ENCODE results near the gene NBEAL1. TPM values are rescaled to one million over a fixed set of nuclear protein-coding genes. Genes with fewer than 3 reads are reported as not detected.
"Not testable (repeated sequence)": the region's sequence is repeated elsewhere in the genome, so short reads cannot be mapped to it uniquely, and the experiment has no call there.

Gene NBEAL1
- polyA plus RNA-seq, 1 donor (not counting 4 experiments of a cell fraction or from before 2014, with no cell fraction given) = 14.7 TPM

DNA sequence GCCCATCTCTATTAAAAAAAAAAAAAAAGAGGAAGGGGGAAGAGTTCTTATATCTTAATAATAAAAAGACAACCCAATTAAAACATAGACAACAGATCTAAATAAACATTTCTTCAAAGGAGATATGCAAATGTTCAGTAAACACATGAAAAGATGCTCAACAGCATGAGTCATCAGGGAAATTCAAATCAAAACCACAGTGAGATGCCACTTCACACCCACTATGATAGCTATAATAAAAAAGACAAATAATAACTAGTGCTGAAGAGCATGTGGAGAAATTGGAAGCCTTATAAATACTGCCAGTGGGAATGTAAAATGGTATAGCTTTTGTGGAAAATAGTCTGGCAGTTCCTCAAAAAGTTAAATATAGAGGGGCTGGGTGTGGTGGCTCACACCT lies 162.7 kb downstream of the NBEAL1 start:
- H3K27me3 ChIP-seq (ENCODE audit: control insufficient read depth, extremely low read depth, insufficient read depth, low read length) = no peaks in the 10 kb centered on the region
- H3K4me1 ChIP-seq (ENCODE audit: control insufficient read depth, extremely low read depth, insufficient read depth, low read length) = no peaks in the 10 kb centered on the region
- no peak for FAIRE-seq
- H4K20me1 ChIP-seq (ENCODE audit: control insufficient read depth, extremely low read depth, insufficient read depth, low read length) = no peaks in the 10 kb centered on the region
- no peak overlapping the region for H2AFZ ChIP-seq (ENCODE audit: control insufficient read depth, low read length)
- H3K4me3 ChIP-seq (ENCODE audit: control insufficient read depth in 2 of 3, extremely low read depth in 1 of 3, insufficient read depth in 2 of 3, low read depth in 1 of 3, low read length in 3 of 3) = no peak overlapping the region
- TF ChIP-seq, protein P1, sequence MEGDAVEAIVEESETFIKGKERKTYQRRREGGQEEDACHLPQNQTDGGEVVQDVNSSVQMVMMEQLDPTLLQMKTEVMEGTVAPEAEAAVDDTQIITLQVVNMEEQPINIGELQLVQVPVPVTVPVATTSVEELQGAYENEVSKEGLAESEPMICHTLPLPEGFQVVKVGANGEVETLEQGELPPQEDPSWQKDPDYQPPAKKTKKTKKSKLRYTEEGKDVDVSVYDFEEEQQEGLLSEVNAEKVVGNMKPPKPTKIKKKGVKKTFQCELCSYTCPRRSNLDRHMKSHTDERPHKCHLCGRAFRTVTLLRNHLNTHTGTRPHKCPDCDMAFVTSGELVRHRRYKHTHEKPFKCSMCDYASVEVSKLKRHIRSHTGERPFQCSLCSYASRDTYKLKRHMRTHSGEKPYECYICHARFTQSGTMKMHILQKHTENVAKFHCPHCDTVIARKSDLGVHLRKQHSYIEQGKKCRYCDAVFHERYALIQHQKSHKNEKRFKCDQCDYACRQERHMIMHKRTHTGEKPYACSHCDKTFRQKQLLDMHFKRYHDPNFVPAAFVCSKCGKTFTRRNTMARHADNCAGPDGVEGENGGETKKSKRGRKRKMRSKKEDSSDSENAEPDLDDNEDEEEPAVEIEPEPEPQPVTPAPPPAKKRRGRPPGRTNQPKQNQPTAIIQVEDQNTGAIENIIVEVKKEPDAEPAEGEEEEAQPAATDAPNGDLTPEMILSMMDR (optimal IDR thresholded peaks at IDR 0.05 in 1 of 3, IDR thresholded peaks at IDR 0.05 in 1 of 3, conservative IDR thresholded peaks at IDR 0.05 in 1 of 3; ENCODE audit: extremely low read depth in 1 of 3, insufficient read depth in 2 of 3, low read length in 3 of 3) = no peak
- no peak for TF ChIP-seq EZH2 (IDR thresholded peaks at IDR 0.05; ENCODE audit: low read length)
- H3K79me2 ChIP-seq (ENCODE audit: control insufficient read depth, insufficient read depth, low read length) = no peaks in the 10 kb centered on the region
- H3K27ac ChIP-seq (ENCODE audit: control insufficient read depth, insufficient read depth, low read length) = no peak overlapping the region
- no peak for DNase-seq (ENCODE audit: low read depth, low spot score)
- H3K9me1 ChIP-seq (ENCODE audit: control insufficient read depth, extremely low read depth, insufficient read depth, low read length) = no peaks in the 10 kb centered on the region
- no peak overlapping the region for H3K9ac ChIP-seq (ENCODE audit: control insufficient read depth, extremely low read depth, insufficient read depth, low read length)
- no peaks in the 10 kb centered on the region for H3K9me3 ChIP-seq (ENCODE audit: control insufficient read depth, low read depth, low read length)
- peaks cover 3 to 10% of the 10 kb centered on the region in 2 experiments for H3K36me3 ChIP-seq (ENCODE audit: control insufficient read depth in 2 of 2, extremely low read depth in 1 of 2, insufficient read depth in 2 of 2, low read length in 2 of 2)
- H3K4me2 ChIP-seq (ENCODE audit: control insufficient read depth, extremely low read depth, insufficient read depth, low read depth, low read length) = no peak overlapping the region
- dilution Hi-C loops (cut with MboI; ENCODE audit: extremely low pct_ligation_motif_present, low sequenced_read_pairs) = no loop called here

DNA sequence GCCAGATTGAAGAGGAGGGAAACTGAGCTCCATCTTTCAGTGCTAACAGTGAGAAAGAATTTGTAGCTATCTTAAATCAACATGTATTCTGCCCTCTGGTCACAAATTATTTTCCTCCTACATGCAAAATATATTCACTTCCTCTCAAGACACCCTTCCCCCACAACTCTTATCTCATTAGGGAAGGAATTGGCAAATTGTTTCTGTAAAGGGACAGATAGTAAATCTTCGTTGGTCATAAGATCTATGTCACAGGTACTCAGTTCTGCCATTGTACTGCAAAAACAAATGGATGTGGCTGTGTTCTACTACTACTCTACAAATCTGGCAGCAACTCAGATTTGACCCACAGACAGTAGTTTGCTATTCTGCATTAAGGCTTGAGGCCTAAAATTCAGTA lies 171.2 kb downstream of the NBEAL1 start:
- H3K27ac ChIP-seq (ENCODE audit: control insufficient read depth, insufficient read depth, low read length) = no peak overlapping the region
- no peaks in the 10 kb centered on the region for H3K9me3 ChIP-seq (ENCODE audit: control insufficient read depth, low read depth, low read length)
- no peak overlapping the region for H3K9ac ChIP-seq (ENCODE audit: control insufficient read depth, extremely low read depth, insufficient read depth, low read length)
- no peaks in the 10 kb centered on the region for H4K20me1 ChIP-seq (ENCODE audit: control insufficient read depth, extremely low read depth, insufficient read depth, low read length)
- dilution Hi-C loops (cut with MboI; ENCODE audit: extremely low pct_ligation_motif_present, low sequenced_read_pairs) = no loop called here
- no peaks in the 10 kb centered on the region for H3K27me3 ChIP-seq (ENCODE audit: control insufficient read depth, extremely low read depth, insufficient read depth, low read length)
- H3K4me3 ChIP-seq (ENCODE audit: control insufficient read depth in 2 of 3, extremely low read depth in 1 of 3, insufficient read depth in 2 of 3, low read depth in 1 of 3, low read length in 3 of 3) = no peak overlapping the region
- H3K9me1 ChIP-seq (ENCODE audit: control insufficient read depth, extremely low read depth, insufficient read depth, low read length) = no peaks in the 10 kb centered on the region
- FAIRE-seq (no peak), DNase-seq (ENCODE audit: low read depth, low spot score) (no peak)
- no peaks in the 10 kb centered on the region for H3K79me2 ChIP-seq (ENCODE audit: control insufficient read depth, insufficient read depth, low read length)
- TF ChIP-seq, protein P1 (optimal IDR thresholded peaks at IDR 0.05 in 1 of 3, IDR thresholded peaks at IDR 0.05 in 1 of 3, conservative IDR thresholded peaks at IDR 0.05 in 1 of 3; ENCODE audit: extremely low read depth in 1 of 3, insufficient read depth in 2 of 3, low read length in 3 of 3) = no peak
- H2AFZ ChIP-seq (ENCODE audit: control insufficient read depth, low read length) = no peak overlapping the region
- no peak overlapping the region for H3K4me2 ChIP-seq (ENCODE audit: control insufficient read depth, extremely low read depth, insufficient read depth, low read depth, low read length)
- peaks cover 5 to 9% of the 10 kb centered on the region in 2 experiments for H3K36me3 ChIP-seq (ENCODE audit: control insufficient read depth in 2 of 2, extremely low read depth in 1 of 2, insufficient read depth in 2 of 2, low read length in 2 of 2)
- no peaks in the 10 kb centered on the region for H3K4me1 ChIP-seq (ENCODE audit: control insufficient read depth, extremely low read depth, insufficient read depth, low read length)

DNA sequence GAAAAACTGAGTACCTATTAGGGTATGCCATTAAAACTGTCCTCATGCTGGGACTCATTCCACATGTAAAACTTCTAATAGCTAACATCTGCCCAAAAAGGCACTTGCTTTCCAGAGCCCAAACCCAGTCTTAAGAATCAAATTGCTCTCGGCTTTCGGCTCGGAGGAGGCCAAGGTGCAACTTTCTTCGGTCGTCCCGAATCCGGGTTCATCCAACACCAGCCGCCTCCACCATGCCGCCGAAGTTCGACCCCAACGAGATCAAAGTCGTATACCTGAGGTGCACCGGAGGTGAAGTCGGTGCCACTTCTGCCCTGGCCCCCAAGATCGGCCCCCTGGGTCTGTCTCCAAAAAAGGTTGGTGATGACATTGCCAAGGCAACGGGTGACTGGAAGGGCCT lies 175.9 kb downstream of the NBEAL1 start:
- H2AFZ ChIP-seq (ENCODE audit: control insufficient read depth, low read length); dilution Hi-C loops (cut with MboI; ENCODE audit: extremely low pct_ligation_motif_present, low sequenced_read_pairs); FAIRE-seq; DNase-seq (ENCODE audit: low read depth, low spot score); H3K27me3 ChIP-seq (ENCODE audit: control insufficient read depth, extremely low read depth, insufficient read depth, low read length); H3K9me1 ChIP-seq (ENCODE audit: control insufficient read depth, extremely low read depth, insufficient read depth, low read length); H3K4me1 ChIP-seq (ENCODE audit: control insufficient read depth, extremely low read depth, insufficient read depth, low read length); H4K20me1 ChIP-seq (ENCODE audit: control insufficient read depth, extremely low read depth, insufficient read depth, low read length); H3K4me2 ChIP-seq (ENCODE audit: control insufficient read depth, extremely low read depth, insufficient read depth, low read depth, low read length); H3K4me3 ChIP-seq (ENCODE audit: control insufficient read depth in 2 of 3, extremely low read depth in 1 of 3, insufficient read depth in 2 of 3, low read depth in 1 of 3, low read length in 3 of 3); H3K79me2 ChIP-seq (ENCODE audit: control insufficient read depth, insufficient read depth, low read length); H3K27ac ChIP-seq (ENCODE audit: control insufficient read depth, insufficient read depth, low read length); H3K36me3 ChIP-seq (ENCODE audit: control insufficient read depth in 2 of 2, extremely low read depth in 1 of 2, insufficient read depth in 2 of 2, low read length in 2 of 2); H3K9ac ChIP-seq (ENCODE audit: control insufficient read depth, extremely low read depth, insufficient read depth, low read length); H3K9me3 ChIP-seq (ENCODE audit: control insufficient read depth, low read depth, low read length): not testable (repeated sequence)

DNA sequence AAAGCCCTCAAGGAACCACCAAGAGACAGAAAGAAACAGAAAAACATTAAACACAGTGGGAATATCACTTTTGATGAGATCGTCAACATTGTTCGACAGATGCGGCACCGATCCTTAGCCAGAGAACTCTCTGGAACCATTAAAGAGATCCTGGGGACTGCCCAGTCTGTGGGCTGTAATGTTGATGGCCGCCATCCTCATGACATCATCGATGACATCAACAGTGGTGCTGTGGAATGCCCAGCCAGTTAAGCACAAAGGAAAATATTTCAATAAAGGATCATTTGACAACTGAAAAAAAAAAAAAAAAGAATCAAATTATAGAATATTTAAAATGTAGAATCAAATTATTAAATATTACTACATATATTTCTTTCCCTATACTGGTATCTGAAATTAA lies 176.4 kb downstream of the NBEAL1 start:
- H3K4me3 ChIP-seq (ENCODE audit: control insufficient read depth in 2 of 3, extremely low read depth in 1 of 3, insufficient read depth in 2 of 3, low read depth in 1 of 3, low read length in 3 of 3); dilution Hi-C loops (cut with MboI; ENCODE audit: extremely low pct_ligation_motif_present, low sequenced_read_pairs); H3K4me1 ChIP-seq (ENCODE audit: control insufficient read depth, extremely low read depth, insufficient read depth, low read length); H4K20me1 ChIP-seq (ENCODE audit: control insufficient read depth, extremely low read depth, insufficient read depth, low read length); H3K79me2 ChIP-seq (ENCODE audit: control insufficient read depth, insufficient read depth, low read length); H3K27ac ChIP-seq (ENCODE audit: control insufficient read depth, insufficient read depth, low read length); DNase-seq (ENCODE audit: low read depth, low spot score); H3K27me3 ChIP-seq (ENCODE audit: control insufficient read depth, extremely low read depth, insufficient read depth, low read length); FAIRE-seq; H3K9me3 ChIP-seq (ENCODE audit: control insufficient read depth, low read depth, low read length); H3K4me2 ChIP-seq (ENCODE audit: control insufficient read depth, extremely low read depth, insufficient read depth, low read depth, low read length); H2AFZ ChIP-seq (ENCODE audit: control insufficient read depth, low read length); H3K9ac ChIP-seq (ENCODE audit: control insufficient read depth, extremely low read depth, insufficient read depth, low read length); H3K9me1 ChIP-seq (ENCODE audit: control insufficient read depth, extremely low read depth, insufficient read depth, low read length): not testable (repeated sequence)
- peaks cover 8 to 11% of the 10 kb centered on the region in 2 experiments for H3K36me3 ChIP-seq (ENCODE audit: control insufficient read depth in 2 of 2, extremely low read depth in 1 of 2, insufficient read depth in 2 of 2, low read length in 2 of 2)
